Nephron (organoid): ENCODE data around the gene CCDC190.
"Not testable (repeated sequence)": the region's sequence is repeated elsewhere in the genome, so short reads cannot be mapped to it uniquely, and the experiment has no call there.

ENCODE experiments used
- H3K27ac Mint-ChIP-seq, 3 experiments: 2 replicates each; pipeline ENCODE4 v1.8.0; 2020; ENCODE audit warnings: mixed read lengths in 3 of 3, mild to moderate bottlenecking in 2 of 3, moderate library complexity in 1 of 3
- H3K27me3 Mint-ChIP-seq: 2 replicates; pipeline ENCODE4 v1.8.0; 2021; ENCODE audit warnings: low read depth, mild to moderate bottlenecking, moderate library complexity, mixed read lengths
- H3K36me3 Mint-ChIP-seq: 2 replicates; pipeline ENCODE4 v1.8.0; 2020; ENCODE audit warnings: low read depth, mixed read lengths
- H3K4me1 Mint-ChIP-seq: 2 replicates; pipeline ENCODE4 v1.8.0; 2020; ENCODE audit warnings: mixed read lengths
- H3K4me3 Mint-ChIP-seq, 3 experiments: 2 replicates each; pipeline ENCODE4 v1.8.0; 2020; ENCODE audit warnings: mild to moderate bottlenecking in 3 of 3, mixed read lengths in 3 of 3, moderate library complexity in 2 of 3
- H3K9me3 Mint-ChIP-seq: 2 replicates; pipeline ENCODE4 v1.8.0; 2020; ENCODE audit warnings: mixed read lengths
- CTCF ChIP-seq, 3 experiments: fragments of 200-600 bp; sonication (generic); IDR thresholded peaks; one replicate each; pipeline ENCODE4 v1.5.0; 2021; ENCODE audit warnings: antibody characterized with exemption in 3 of 3; ENCODE audit not compliant: unreplicated experiment in 3 of 3

Gene CCDC190

GRCh38 chr1:162885265-162885664 lies 24.3 kb upstream of the CCDC190 start:
- Mint-ChIP-seq H3K36me3 (no peaks in the 10 kb centered on the region), H3K9me3 (no peaks in the 10 kb centered on the region), H3K4me1 (peaks cover 18% of the 10 kb centered on the region), H3K4me3 (no peak overlapping the region), H3K27me3 (no peaks in the 10 kb centered on the region), H3K27ac (no peak overlapping the region)
- TF ChIP-seq CTCF (IDR thresholded peaks at IDR 0.05; ENCODE audit: unreplicated experiment in 3 of 3) = no peak

- no peaks in the 10 kb centered on the region for H3K27me3 Mint-ChIP-seq
- no peak overlapping the region for H3K27ac Mint-ChIP-seq
- no peak for TF ChIP-seq CTCF (IDR thresholded peaks at IDR 0.05; ENCODE audit: unreplicated experiment in 3 of 3)
- no peak overlapping the region for H3K4me3 Mint-ChIP-seq
- no peaks in the 10 kb centered on the region for H3K36me3 Mint-ChIP-seq
- H3K4me1 Mint-ChIP-seq = peaks cover 18% of the 10 kb centered on the region
- no peaks in the 10 kb centered on the region for H3K9me3 Mint-ChIP-seq
These were observed 23.9 kb upstream of the CCDC190 start for GRCh38 chr1:162884831-162885230.

- Mint-ChIP-seq H3K27ac (no peak overlapping the region), H3K4me1 (peaks cover 18% of the 10 kb centered on the region), H3K4me3 (no peak overlapping the region), H3K36me3 (no peaks in the 10 kb centered on the region), H3K9me3 (no peaks in the 10 kb centered on the region), H3K27me3 (no peaks in the 10 kb centered on the region)
- no peak for TF ChIP-seq CTCF (IDR thresholded peaks at IDR 0.05; ENCODE audit: unreplicated experiment in 3 of 3)
These were observed 21.3 kb upstream of the CCDC190 start for GRCh38 chr1:162882248-162882674.

- no peak overlapping the region for H3K27ac Mint-ChIP-seq
- H3K9me3 Mint-ChIP-seq = no peaks in the 10 kb centered on the region
- TF ChIP-seq CTCF (IDR thresholded peaks at IDR 0.05; ENCODE audit: unreplicated experiment in 3 of 3) = no peak
- no peaks in the 10 kb centered on the region for H3K27me3 Mint-ChIP-seq
- H3K4me1 Mint-ChIP-seq = peaks cover 18% of the 10 kb centered on the region
- no peak overlapping the region for H3K4me3 Mint-ChIP-seq
- no peaks in the 10 kb centered on the region for H3K36me3 Mint-ChIP-seq
These were observed 20.6 kb upstream of the CCDC190 start for GRCh38 chr1:162881590-162881989.

GRCh38 chr1:162880617-162881016 lies 19.6 kb upstream of the CCDC190 start:
- not testable (repeated sequence) for H3K4me3 Mint-ChIP-seq, H3K27me3 Mint-ChIP-seq, H3K36me3 Mint-ChIP-seq, H3K9me3 Mint-ChIP-seq, H3K27ac Mint-ChIP-seq
- peaks cover 18% of the 10 kb centered on the region for H3K4me1 Mint-ChIP-seq

- Mint-ChIP-seq H3K4me1 (peaks cover 9% of the 10 kb centered on the region), H3K36me3 (no peaks in the 10 kb centered on the region), H3K27me3 (peaks cover 5% of the 10 kb centered on the region), H3K9me3 (peaks cover 3% of the 10 kb centered on the region), H3K4me3 (no peak overlapping the region), H3K27ac (no peak overlapping the region)
- TF ChIP-seq CTCF (IDR thresholded peaks at IDR 0.05; ENCODE audit: unreplicated experiment in 3 of 3) = peak; percentile 62 to 72 (median 63)
These were observed 17.1 kb upstream of the CCDC190 start for GRCh38 chr1:162878000-162878596.
